Muscle layer of duodenum (tissue), 2 donors: ENCODE measurements around the gene CREBL2.

ENCODE experiments used
- H3K27ac ChIP-seq: one replicate; pipeline ENCODE4 v1.7.0; 2013; ENCODE audit warnings: mild to moderate bottlenecking, low read length
- H3K27me3 ChIP-seq: one replicate; pipeline ENCODE4 v1.7.0; 2013; ENCODE audit warnings: low read depth, mild to moderate bottlenecking, control low read depth, low read length
- H3K36me3 ChIP-seq, 2 donors: one replicate each; pipeline ENCODE4 v1.7.0; 2013; ENCODE audit warnings: low read length in 2 of 2, control low read depth in 1 of 2, mild to moderate bottlenecking in 1 of 2; ENCODE audit not compliant: insufficient read depth in 2 of 2, control insufficient read depth in 1 of 2
- H3K4me1 ChIP-seq, 2 donors: one replicate each; pipeline ENCODE4 v1.7.0; 2013; ENCODE audit warnings: low read length in 2 of 2, mild to moderate bottlenecking in 2 of 2, control low read depth in 1 of 2, moderate library complexity in 1 of 2; ENCODE audit not compliant: insufficient read depth in 2 of 2, control insufficient read depth in 1 of 2
- H3K4me3 ChIP-seq, 2 donors: one replicate each; pipeline ENCODE4 v1.7.0; 2013; ENCODE audit warnings: low read length in 2 of 2, low read depth in 1 of 2, mild to moderate bottlenecking in 1 of 2
- H3K9me3 ChIP-seq, 2 donors: one replicate each; pipeline ENCODE4 v1.7.0; 2013; ENCODE audit warnings: low read length in 2 of 2, control low read depth in 1 of 2, mild to moderate bottlenecking in 1 of 2; ENCODE audit not compliant: control insufficient read depth in 1 of 2
- donor health status: healthy.

CREBL2 gene

DNA sequence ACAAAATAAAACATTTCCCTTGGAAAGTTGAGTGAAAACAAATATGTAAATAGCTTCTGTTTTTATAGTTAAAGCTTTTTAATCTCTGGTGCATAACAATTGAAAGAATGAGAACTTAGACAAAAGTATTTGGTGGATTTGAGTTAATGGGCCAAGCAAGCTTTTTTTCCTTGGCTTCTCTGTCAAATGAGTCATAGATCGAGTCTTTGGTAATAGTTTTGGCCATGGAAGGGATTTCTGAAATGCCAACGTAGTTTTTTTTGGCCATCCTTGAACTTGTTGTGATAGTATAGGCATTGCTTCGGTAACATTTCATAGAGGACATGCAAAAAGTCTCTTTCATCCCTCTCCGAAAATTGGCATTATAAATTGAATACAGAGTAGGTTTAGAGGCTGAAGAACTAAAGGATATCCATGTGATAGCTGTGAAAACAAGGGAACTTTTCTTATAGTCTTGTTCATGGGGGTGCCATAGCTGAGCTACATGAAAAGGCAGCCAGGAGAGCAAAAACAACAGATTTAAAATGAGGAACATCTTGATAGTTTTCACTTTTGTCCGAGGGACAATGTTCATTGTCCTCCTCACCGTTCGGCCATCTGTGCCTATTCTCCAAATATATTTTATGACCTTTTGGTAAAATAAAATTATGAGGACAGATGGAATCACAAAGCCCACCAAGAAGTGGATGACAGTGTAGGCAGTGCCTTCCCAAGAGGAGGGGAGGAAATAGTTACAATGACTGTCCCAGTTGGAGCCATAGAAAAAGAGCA is 49.6 kb downstream of the CREBL2 start:
- no peak overlapping the region for H3K4me3 ChIP-seq
- no peaks in the 10 kb centered on the region for H3K36me3 ChIP-seq
- no peak overlapping the region for H3K27ac ChIP-seq
- H3K4me1 ChIP-seq: no peaks in the 10 kb centered on the region
- no peaks in the 10 kb centered on the region for H3K27me3 ChIP-seq
- H3K9me3 ChIP-seq: no peaks in the 10 kb centered on the region

DNA sequence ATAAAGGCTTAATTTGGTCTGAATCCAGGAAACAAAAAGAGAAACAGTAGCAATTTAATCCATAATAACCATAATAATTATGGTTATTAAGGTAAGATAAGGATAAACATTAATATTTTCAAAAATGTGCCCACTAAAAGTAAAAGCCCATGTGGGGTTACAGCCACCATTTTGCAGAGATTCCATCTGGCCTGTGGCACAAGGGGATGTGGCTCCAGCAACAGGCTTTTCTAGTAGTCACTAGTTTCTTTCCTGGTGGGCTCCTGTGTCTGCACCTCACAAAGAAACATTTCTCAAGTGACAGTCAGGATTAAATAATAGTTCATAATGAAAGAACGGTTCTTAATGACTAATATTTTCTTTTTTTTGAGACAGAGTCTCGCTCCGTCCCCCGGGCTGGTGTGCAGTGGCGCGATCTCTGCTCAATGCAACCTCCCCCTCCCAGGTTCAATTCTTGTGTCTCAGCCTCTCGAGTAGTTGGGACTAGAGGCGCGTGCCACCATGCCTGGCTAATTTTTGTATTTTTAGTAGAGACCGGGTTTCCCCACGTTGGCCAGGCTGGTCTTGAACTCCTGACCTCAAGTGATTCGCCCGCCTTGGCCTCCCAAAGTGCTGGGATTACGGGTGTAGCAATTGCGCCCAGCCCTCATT is 52.1 kb downstream of the CREBL2 start:
- Histone ChIP-seq H3K36me3 (no peaks in the 10 kb centered on the region), H3K9me3 (no peaks in the 10 kb centered on the region), H3K4me1 (no peaks in the 10 kb centered on the region), H3K27me3 (no peaks in the 10 kb centered on the region), H3K27ac (no peak overlapping the region), H3K4me3 (no peak overlapping the region)

DNA sequence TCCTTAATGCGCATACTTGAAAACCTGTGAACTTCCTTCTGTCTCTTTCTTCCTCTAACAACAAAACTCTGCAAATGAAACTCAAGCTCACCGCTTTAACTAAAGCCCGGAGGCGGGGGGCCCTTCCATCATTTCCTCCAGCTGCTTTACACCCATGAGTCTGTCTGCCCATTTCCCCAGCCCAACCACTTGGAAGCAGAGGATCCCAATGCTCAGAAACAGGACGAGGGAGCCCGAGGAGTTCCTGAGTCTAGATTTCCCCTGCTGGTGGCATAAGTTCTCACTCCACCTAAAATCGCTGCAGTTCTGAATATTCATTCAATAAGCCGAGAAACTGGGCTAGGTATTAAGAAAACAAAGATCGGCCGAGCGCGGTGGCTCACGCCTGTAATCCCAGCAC is 53.5 kb downstream of the CREBL2 start:
- H3K27me3 ChIP-seq: no peaks in the 10 kb centered on the region
- no peak overlapping the region for H3K4me3 ChIP-seq
- no peaks in the 10 kb centered on the region for H3K9me3 ChIP-seq
- no peak overlapping the region for H3K27ac ChIP-seq
- H3K4me1 ChIP-seq: no peaks in the 10 kb centered on the region
- H3K36me3 ChIP-seq: no peaks in the 10 kb centered on the region

DNA sequence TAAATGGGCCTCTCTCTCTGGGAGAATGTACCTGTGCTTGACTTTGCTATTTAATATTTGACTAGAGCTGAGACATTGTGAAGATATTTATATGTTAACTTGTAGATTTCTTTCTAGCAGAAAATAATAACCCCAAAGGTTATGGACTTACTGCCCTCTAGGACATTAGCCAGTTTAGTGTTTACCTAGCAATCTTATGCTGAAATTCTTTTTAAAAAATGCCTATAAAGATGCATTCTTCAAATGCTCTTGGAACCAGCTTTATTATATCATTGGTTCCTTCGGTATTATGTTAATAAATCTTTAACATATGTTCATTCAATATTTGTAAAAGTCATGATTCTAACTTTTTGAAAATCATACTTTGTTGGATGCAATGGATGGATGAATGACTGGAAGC is 56.3 kb downstream of the CREBL2 start:
- Histone ChIP-seq H3K9me3 (no peaks in the 10 kb centered on the region), H3K27me3 (no peaks in the 10 kb centered on the region), H3K4me1 (no peaks in the 10 kb centered on the region), H3K36me3 (no peaks in the 10 kb centered on the region), H3K4me3 (no peak overlapping the region), H3K27ac (no peak overlapping the region)

DNA sequence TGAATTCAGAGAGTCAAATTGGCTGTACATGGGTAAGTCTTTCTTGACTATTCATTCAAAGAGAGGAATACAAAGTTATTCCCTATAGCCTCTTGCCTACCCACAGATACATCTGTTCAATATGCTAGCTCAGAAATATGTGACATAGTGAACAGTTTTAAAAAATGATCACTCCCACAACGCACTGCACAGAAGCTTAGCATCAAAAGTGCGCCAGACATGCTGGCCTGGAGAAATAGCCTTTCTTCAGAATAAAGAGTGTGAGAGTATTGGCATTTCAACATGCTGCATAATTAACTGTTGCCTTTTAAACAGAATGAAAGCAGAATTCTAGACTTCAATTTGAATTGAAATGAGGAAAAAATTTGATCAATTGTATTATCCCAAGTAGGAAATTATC is 57.3 kb downstream of the CREBL2 start:
- no peak overlapping the region for H3K4me3 ChIP-seq
- H3K36me3 ChIP-seq: no peaks in the 10 kb centered on the region
- no peak overlapping the region for H3K27ac ChIP-seq
- H3K4me1 ChIP-seq: no peaks in the 10 kb centered on the region
- no peaks in the 10 kb centered on the region for H3K9me3 ChIP-seq
- no peaks in the 10 kb centered on the region for H3K27me3 ChIP-seq

DNA sequence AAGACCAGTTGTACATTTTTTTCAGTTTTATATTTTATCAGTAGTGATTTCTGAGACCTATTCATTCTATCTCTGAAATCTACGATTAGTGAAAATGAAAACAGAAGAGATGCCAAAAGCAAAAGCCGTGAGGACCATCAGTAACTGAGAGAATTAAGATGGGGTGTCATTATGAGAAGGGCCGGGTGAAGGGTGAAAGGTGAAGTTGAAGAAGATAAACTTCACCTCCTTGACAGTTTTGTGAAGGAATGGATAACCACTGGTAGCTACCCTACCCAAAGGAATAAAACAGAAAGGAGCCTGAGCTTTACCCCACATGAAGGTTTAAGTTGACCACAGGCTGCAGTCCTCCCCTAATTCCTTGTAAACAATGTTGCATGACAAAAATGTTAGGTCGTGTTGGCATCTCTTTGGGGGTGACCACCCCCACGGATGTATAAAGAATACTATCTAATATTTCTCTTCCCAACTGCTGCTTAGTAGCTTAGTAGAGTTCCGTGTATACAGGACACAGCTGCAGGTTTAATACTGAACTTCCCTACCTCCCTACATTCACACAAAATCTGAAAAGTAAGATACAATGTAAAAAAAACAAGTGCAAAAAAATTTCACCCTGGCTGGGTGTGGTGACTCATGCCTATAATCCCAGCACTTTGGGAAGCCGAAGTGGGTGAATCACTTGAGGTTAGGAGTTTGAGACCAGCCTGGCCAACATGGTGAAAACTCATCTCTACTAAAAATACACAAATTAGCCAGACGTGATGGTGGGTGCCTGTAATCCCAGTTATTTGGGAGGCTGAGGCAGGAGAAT is 60.4 kb downstream of the CREBL2 start:
- Histone ChIP-seq H3K27me3 (no peaks in the 10 kb centered on the region), H3K27ac (no peak overlapping the region), H3K4me3 (no peak overlapping the region), H3K9me3 (no peaks in the 10 kb centered on the region), H3K4me1 (no peaks in the 10 kb centered on the region), H3K36me3 (no peaks in the 10 kb centered on the region)

DNA sequence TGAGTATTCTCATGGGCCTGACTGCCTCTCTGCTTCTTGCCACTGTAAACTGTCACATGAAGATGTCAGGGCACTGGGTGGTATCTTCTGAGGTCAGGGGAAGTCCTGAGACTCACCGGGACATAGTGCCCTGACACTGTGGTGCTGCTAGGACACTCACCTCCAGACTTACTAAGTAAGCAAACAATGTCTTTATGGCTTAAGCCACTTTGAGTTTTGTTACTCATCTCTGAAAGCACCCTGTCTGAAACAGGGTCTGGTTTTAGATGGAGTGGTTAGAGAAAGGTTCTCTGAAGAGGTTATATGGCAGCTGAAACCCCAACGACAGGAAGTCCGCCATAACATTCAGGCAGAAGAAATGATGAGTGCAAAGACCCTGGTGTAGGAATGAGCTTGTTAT is 61.6 kb downstream of the CREBL2 start:
- H3K9me3 ChIP-seq: no peaks in the 10 kb centered on the region

DNA sequence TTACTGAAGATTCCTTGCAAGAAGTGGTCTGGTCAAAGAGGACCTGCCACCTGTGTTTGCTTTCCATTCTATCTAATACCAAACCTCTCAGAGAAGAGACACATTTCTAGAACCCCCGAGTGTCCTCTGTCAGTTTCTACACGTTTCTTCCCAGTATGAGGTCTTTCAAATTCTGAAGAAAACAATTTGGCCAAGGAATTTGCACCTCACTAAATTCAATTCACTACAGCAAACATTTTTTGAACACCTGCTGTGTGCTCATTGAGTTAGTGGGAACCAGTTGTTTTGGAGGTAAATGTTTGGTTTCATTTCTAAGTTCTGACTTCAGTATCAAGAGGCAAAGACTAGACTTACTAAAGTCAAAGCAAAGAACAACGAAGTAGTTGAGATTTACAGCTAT is 64.9 kb downstream of the CREBL2 start:
- H3K36me3 ChIP-seq: no peaks in the 10 kb centered on the region
- H3K4me3 ChIP-seq: no peak overlapping the region
- H3K27me3 ChIP-seq: no peaks in the 10 kb centered on the region
- H3K4me1 ChIP-seq: no peaks in the 10 kb centered on the region
- H3K27ac ChIP-seq: no peak overlapping the region
- no peaks in the 10 kb centered on the region for H3K9me3 ChIP-seq

More for the DNA sequence above, 61.6 kb downstream of the CREBL2 start:
- Histone ChIP-seq H3K27me3 (no peaks in the 10 kb centered on the region), H3K36me3 (no peaks in the 10 kb centered on the region), H3K4me1 (no peaks in the 10 kb centered on the region), H3K27ac (no peak overlapping the region), H3K4me3 (no peak overlapping the region)

DNA sequence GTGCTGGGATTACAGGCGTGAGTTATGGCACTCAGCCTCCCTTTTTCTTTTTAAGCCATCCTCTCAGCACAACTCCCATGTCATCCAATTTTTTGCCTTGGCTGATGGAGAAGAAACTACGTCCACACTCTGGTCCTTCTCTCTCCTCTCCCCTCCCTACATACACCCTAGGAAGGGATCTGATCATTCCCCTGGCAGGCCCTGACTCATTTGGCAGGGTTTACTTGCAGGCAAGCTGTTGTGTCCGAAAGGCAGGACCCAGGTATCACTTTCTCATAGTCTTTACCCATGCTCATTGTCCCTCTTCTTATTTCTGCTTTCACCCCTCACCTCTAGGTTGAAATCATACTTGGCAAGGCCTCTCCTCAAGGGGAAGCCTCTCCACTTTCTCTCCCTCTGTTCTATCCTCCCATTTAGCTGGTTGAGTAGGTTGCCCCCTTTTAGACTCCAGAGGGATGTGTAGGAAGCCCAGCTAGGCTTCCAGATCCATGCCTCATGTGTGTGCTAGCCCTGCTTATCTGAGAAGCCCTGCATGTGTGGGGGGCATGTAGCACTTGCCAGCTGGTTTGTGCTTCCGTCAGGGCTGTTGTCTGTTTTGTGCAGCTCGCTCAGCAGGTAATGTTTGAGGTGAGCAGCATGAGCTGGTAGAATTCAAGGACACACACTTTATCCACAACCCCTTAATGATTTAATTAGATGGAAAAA is 69.5 kb downstream of the CREBL2 start:
- no peak overlapping the region for H3K27ac ChIP-seq
- peaks cover 0 to 7% of the 10 kb centered on the region in 2 donors for H3K4me1 ChIP-seq
- H3K27me3 ChIP-seq: no peaks in the 10 kb centered on the region
- H3K36me3 ChIP-seq: no peaks in the 10 kb centered on the region
- H3K4me3 ChIP-seq: no peak overlapping the region
- no peaks in the 10 kb centered on the region for H3K9me3 ChIP-seq

DNA sequence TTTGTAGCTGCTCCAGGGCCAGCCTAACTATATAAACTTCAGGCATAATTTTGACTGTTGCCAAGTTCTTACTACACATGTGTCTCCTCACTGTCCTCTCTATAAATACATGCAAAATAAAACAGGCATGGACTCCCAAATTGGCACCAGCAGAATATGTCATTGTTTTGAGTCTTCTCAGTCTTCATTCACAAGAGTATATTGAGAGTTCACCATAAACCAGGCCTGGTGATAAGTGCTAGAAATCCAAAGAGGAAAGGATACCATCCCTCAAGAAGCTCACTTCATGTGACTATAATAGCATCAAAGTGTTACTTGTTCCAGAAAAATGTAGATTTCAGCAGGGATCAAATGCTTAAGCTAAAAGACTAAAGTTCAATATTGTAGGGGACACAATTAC is 70.6 kb downstream of the CREBL2 start:
- Histone ChIP-seq H3K27me3 (no peaks in the 10 kb centered on the region), H3K4me1 (peaks cover 0 to 7% of the 10 kb centered on the region in 2 donors), H3K4me3 (no peak overlapping the region), H3K36me3 (no peaks in the 10 kb centered on the region), H3K27ac (no peak overlapping the region), H3K9me3 (no peaks in the 10 kb centered on the region)

DNA sequence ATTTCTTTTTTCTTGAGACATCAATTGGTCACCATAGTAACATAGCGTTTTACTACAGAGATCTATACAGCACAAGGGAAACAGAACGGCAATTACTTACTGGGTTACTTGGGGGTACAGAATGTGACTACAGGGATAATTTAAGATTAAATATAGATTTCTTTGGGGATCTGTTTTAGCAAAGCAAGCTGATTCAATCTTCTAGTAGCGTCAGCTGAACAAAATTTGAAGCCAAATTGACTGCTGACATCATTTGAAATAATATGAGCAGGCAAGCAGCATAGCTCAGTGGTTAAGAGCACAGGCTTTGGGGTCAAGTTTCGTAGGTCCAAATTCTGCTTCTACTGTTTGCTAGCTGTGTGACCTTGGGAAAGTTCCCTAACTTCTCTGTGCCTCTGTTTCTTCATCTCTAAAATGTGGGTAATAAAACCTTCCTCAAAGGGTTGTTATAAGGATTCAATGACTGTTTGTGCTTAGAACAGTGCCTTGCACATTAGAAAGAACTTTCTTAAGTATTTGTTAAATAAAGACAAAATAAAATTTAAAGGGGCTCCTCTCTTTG is 71.5 kb downstream of the CREBL2 start:
- Histone ChIP-seq H3K27ac (no peak overlapping the region), H3K9me3 (no peaks in the 10 kb centered on the region), H3K36me3 (no peaks in the 10 kb centered on the region), H3K4me3 (no peak overlapping the region), H3K4me1 (peaks cover 0 to 7% of the 10 kb centered on the region in 2 donors), H3K27me3 (no peaks in the 10 kb centered on the region)
